Stimulated activated CD4-positive, alpha-beta T cell treated with anti-CD3 and anti-CD28 coated beads, TNF-alpha, amount 100 ng/mL, for 4 hours (primary cell): ENCODE results near the gene SRP9.
"Not testable (repeated sequence)": the region's sequence is repeated elsewhere in the genome, so short reads cannot be mapped to it uniquely, and the experiment has no call there.

Experiments
- DNase-seq, 3 experiments: peaks; one replicate each; pipeline ENCODE4 v3.0.0-alpha.2; 2020; ENCODE audit warnings: low read depth in 3 of 3

The SRP9 gene

DNA sequence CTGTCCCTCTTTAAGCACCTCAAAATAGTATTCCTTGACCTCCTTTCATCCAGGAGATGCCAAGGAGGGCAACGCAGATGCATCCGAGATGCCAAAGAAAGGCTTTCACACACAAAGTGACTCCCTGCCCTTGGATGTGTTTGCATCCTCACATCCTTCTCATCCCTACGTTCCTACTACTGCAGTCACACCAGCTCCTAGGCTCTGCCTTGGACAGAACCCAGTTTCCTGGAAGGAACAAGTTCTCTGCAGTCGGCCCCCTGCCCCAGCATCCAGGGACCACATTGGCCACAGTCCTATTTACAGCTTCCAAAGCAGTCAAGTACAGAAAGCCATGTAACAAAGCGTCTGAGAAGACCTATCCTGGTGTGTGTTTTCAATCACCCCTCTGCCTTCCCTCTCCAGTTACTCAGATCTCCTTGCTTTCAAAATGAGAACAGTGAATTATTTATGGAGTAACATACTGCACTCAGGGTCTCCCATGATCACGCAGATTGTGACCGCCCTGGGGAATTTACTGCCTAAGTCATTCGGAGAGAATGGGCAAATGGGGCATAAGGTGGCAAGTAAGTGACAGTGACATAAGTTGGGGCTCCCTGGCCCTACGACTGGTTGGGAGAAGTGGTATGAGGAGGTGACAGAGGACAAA is 21.8 kb upstream of the SRP9 start:
- no peak for DNase-seq

DNA sequence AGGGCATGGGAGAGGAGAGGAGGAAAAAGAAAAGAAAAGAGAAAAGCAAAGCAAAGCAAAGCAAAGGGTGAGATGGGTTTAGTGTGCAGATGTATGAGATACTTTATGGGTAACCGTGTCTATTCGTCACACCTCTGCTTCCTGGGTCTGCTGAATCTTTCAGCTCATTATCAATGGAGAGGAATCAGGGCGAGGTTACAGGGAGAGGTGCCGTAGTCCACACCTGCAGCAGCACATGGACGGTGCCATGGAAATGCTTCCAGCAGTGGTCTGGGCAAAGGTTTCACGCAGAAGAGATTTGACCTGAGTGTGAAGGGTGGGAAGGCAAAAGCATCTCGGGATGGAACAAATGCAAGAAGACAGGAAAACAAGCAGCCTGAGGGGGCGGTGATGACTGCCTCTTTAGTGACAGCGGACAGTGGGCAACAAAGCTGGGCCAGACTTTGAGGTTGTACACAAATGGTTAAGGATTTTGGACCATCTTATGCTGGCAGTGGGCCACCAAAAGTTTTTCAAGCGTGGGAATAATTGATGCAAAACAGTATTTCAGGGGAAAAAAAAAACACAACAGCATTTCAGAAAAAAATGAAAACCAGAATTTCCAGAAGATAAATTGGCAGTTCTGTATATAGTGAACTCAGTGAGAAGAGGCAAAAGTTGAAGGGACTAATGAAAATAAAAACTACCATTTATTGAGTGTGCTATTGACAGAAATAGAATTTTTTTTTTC is 19.5 kb upstream of the SRP9 start:
- DNase-seq = no peak

DNA sequence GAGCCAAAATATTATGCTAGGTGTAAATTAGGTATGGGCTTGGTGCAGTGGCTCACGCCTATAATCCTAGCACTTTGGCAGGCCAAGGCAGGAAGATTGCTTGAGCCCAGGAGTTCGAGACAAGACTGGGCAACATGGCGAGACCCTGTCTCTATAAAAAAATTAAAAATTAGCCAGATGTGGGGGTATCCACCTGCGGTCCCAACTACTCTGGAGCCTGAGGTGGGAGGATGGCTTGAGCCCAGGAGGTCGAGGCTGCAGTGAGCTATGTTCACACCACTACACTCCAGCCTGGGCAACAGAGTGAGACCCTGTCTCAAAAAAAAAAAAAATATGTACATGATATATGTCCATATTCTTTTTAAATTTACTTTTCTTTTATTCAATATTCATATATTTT is 17.7 kb upstream of the SRP9 start:
- DNase-seq = not testable (repeated sequence)

DNA sequence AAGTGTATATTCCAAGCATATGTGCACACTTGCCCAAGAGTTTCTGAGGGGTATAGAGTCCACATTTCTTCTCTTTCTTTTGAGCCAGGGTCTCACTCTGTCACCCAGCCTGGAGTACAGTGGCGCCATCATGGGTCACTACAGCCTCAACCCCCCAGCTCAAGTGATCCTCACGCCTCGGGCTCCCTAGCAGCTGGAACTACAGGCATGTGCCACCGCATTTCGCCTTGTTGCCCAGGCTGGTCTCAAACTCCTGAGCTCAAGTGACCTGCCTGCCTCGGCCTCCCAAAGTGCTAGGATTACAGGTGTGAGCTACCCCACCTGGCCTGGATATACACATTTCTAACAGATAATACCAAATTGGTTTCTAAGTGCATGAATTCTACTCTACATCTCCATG is 17.1 kb upstream of the SRP9 start:
- no peak for DNase-seq

DNA sequence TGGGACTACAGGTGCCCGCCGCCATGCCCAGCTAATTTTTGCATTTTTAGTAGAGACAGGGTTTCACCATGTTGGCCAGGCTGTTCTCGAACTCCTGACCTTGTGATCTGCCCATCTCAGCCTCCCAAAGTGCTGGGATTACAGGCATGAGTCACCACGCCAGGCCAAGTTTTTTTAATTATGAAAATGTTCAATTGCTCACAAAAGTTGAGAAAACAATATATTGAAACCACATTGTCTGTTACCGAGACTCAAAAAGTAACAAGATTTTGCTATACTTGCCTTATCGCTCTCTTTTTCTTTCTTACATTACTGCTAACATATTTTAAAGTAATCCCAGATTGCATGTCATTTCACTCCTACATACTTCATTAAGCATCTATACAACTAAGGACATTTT is 16.2 kb upstream of the SRP9 start:
- not testable (repeated sequence) for DNase-seq

DNA sequence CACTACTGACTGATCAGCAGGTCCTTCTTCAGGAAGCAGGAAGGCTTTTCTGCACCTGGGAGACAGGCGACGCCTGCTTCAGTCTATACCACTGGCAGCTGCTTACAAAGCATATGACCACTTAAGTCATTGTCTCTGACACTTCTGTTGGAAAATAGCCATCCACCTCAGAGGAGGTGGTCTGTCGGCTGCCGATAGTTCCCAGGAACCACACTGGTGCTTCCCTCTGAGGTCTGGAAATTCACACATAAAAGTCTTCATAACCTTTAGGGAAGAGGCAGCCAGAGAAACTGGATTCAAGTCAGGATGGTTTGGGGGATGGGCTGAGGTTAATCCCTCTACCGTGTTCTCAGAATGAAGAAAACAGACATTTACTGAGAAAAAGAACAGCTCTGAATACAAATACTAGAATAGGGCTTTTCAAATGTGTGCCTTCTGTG is 15.6 kb upstream of the SRP9 start:
- DNase-seq = no peak

DNA sequence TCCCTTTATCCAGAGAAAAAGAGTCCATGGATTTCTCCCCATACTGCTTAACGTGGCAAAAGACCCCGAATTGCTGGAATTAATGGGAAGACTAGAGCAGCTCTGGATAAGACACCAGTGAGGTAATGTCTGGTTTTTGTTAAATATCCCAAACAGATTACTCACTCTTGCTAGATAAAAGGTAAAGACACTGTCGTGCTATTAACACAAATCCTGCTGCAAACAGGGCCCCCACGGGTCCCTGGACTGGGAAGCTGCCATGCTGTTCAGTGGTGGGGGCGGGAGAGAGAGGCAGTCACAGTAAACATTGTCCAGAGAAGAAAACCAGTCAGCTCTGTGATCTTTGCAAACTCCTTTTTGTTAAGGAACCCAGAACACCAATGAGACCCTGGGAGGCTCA is 15.2 kb upstream of the SRP9 start:
- no peak for DNase-seq

DNA sequence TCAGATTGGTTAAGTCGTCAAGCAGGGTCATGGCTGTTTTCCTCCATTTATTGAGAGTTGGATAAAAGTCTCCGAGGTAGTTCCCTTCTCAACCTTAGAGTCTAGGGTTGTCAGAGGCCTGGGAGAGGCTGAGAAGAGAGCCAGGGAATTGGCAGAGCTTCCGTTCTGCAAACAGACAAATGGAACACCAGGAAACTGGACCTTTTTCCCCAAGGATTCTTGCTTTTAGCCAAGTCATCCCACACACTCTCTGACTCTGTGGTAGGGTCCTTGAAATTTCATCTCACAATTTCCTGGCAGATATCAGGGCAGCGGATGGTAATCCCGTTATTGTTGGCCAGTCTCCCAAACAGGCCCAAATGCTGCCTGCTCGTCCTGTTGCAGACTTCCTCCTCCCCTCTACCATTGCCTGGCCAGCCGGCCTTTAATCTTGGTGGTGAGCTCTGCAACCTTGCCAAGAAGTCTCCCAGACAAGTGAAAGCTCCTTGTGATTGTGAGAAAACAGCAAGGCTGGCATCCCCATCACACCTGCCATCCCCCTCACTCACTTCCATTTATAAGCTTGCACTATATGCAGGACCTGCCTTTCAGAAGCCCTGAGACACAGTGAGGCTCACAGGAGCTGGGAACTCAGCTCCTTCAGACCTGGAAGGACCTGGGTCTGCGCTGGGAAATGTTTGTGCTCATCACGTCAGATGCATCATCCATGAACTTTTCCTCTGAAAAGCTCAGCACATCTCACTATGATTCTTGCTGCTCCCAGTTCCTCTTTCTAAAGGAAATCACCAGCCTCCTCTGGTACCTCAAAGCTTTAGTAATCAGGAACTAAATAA is 13.7 kb upstream of the SRP9 start:
- DNase-seq = no peak

DNA sequence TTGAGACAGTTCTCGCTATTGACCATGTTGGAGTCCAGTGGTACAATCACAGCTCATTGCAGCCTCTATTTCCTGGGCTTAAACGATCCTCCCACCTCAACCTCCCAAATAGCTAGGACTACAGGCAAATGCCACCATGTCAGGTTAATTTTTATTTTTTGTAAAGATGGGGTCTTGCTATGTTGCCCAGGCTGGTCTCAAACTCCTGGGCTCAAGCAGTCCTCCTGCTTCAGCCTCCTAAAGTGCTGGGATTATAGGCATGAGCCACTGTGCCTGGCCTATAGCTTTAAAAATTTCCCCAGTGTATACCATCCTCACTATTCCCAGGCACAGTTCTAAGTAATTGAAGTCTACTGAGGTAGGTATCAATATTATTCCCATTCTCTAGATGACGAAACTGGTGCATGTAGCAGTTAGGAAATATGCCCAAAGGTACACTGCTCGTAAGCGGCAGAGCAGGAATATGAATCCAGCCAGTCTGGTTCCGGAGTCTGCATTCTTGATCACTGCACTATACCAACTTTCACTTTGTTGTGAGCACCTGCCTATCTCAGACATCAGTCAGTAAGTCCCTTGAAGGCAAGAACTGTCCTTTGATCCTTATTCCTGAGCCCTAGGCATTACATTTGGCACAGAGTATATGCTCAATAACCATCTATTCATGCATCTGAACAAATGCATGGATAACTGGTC is 11.5 kb upstream of the SRP9 start:
- no peak for DNase-seq

DNA sequence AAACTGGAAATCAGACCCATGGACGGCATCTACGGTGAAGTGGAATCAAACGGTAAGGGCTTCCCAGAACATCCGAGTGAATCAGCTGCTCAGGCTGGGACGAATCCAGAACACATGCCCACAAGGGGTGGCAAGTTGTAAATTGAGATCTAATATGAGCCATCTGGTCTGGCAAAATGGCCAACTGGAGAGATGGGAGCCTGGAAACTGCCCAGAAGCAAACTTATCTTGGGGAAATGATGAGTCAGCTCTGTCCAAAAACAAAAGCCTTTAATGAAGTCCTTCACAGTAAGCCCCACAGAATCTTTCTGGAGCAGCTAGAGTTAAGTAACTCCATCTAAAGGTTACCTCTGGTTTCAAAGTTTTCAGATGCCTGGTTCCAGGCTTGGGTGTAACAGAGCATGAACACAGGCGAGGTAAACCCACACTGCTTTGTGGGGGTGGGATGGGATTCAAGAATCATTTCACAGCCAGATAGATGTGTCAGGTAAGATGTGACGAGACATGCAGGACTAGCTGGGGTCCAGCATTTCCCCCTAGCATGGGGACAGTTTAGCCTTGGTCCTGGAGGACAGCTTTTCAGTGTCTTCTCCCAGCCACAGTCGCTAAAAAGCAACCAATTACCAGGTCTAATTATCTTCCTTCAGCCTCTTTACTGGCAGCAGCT is 10.5 kb upstream of the SRP9 start:
- no peak for DNase-seq

DNA sequence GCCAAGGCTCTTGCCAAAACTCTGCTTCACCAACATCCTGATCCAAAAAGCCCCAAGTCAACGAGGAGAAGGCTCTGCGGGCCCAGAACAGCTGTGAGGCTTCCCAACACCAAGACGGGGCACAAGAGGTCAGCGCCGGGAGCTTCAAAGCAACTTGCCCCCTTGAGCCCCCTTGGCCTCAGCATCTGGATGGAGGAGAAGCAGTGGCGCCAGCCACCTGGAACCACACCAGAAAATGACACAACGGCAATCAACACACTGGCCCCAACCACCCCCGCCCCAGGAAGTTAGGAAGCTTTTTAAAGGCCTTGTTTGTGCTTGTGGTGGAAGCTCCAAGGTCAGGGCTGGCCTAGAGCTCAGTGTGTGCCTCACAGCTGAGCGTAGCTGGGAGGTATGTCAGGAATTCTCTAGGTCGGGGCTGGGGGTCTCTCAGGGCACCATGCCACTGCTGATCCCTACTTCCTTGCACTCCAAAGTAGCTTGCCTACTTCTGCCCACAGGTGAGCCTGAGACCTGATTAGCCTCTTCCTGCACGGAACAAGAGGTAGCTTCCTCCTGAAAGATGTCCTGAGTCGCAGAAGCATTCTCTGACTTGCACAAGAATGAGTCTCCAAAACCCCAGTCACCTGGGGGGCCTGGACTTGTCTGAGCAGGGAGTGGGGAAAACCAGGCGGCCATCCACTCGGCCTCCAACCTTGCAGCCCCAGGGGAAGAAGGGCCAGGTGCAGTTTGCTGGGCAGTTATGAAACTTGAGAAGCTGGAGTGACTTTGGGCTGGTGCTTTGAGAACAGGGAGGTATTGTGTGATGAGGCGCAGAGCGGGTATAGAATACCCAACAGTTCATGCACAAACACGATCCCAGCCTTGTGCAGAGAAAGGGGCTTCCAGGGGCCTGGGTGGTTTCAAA is 9.7 kb upstream of the SRP9 start:
- DNase-seq = no peak

DNA sequence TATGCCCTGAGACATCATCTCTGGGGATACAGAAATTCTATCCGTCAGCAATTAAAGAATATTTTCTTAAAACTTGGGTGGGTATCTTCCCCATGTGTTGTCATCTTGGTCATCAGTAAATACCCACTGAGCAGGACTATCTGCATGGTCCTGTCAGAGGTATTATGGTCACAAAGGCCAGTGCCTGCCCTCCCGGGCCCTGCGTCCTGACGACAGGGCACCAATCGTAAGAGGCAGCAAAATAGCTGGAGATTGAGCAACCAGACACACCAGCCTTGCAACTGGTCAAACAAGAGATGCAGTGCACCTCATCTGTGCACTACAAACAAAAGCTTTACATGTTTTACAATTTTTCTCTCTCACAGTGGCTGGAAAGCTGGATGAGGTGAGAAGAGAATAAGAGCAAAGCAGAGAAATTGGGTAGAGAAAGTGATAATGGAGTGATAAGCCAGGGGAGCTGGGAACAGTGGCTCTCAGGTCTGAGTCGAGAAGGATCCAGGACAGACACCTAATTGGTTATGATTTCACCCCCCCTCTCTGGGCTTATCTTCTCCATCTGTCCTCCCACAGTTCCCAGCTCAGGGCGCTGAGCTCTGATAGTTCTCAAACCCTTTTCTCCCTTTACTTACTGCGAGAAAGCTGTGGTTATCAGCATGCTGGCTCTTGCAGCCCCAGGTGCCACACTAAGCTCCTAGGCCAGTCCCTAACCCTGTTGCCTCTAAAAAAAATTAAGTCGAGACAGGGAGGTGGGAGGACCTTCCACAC is 8.8 kb upstream of the SRP9 start:
- DNase-seq = no peak

DNA sequence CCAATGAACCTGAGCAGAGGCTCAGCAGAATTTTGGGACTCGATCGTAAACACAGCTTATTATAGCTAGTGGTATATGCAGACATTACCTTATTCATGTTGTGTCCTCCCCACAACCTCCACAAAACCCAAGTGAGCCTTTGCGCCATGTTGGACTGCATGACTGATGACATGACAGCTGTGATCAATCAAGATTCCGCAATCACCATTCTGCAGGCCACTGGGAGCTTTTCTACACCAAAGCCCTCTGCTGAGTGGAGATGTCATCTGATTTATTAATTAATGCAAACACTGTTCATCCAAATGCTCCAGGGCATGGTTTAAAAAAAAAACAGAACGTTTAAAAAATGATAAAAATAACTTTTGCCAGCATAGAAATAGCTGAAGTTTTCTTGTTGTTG is 7.9 kb upstream of the SRP9 start:
- DNase-seq = no peak

DNA sequence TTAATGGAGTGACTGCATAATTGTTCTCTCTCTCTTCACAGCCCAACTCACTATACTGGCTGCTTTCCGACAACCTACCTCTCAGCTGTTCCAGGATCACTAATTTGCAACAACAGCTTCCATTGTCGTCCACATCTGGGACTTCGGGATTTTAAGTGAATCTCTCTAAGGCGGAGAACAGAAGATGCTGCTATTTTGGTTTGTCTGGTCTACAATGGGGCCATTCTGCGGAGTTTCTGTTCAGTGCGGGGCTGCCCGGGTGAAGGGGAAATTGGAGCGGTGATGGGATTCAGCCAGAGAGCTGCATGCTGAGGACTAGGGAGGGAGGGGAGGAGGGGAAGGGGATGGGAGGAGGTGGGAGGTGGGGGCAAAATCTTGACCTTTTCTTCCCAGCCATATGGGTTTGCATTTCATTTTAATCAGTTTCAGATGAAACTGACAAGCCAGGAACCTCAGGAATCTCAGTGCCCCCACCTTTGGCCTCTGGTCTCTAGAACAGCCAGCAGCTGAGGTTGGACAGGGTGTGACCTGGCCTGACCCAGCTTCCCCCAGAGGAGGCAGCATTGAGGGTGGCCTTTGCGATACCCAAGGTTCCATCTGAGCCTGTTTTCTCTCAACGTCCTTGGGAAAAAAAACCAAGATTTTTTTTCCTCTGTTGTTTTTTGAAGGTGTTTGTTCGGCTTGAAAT is 6.9 kb upstream of the SRP9 start:
- no peak for DNase-seq

DNA sequence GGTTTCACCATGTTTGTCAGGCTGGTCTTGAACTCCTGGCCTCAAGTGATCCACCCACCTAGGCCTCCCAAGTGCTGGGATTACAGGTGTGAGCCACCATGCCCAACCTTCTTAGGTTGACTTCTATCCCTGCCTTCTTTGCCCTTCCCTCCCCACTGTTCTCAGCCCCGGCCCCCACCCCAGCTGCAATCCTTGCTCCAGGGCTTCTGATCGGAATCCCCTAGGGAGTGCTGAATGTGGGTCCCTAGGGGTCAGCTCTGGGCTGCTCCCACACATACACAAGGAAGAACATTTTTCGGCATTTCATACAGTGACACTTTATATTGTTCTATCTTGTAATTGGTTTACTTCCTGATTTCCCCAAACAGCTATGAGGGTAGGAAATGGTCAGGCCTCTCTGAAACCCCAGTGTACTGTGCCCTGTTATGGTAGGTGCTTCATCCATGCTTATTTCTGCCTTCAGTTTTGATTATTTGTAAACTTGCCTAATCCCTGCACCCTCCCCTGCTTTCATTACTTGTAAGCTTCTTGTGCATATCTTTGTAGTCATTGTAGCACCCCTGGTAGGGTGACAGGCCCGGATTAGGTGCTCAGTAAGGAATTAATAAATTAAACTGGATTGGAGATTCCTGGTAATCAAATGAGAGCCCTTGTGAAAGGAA is 5.8 kb upstream of the SRP9 start:
- no peak for DNase-seq

DNA sequence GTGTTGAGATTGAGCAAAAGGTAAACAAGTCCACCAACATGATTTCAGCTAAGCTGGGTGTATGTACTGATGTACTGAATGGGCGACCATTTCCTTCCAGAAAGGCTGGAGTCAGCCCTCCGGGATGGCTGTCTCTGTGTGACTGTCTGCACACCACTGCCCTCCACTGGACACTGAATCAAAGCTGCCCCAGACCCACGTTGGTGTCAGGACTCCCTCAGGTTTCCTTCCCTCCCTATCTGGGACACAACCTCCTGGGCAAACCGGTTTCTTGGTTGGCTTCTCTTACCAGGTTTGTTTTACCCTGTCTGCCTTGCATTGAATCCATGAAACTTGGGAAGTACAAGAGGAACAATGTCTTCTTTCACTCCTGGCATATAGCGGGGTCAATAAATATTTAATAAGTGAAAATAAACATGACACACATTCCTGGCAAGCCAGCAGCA is 5.3 kb upstream of the SRP9 start:
- DNase-seq = no peak

DNA sequence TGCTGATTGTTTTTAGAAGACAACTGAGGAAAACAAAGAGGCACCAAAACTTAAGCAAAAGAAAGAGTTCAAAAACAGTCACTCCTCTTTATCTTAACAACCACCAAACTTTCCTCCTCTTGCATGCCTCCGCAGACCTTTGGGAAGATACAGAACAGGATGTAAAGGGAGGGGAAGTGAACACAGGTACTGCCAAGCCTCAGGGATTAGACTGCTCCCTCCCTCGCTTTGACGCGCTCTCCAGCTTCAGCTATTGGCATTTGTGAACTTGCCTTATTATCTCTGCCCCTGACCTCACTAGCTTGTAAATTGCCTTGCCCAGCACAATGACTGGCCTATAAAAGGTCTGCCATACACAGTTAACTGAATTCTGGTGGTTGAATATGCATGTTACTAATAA is 4.8 kb upstream of the SRP9 start:
- no peak for DNase-seq

DNA sequence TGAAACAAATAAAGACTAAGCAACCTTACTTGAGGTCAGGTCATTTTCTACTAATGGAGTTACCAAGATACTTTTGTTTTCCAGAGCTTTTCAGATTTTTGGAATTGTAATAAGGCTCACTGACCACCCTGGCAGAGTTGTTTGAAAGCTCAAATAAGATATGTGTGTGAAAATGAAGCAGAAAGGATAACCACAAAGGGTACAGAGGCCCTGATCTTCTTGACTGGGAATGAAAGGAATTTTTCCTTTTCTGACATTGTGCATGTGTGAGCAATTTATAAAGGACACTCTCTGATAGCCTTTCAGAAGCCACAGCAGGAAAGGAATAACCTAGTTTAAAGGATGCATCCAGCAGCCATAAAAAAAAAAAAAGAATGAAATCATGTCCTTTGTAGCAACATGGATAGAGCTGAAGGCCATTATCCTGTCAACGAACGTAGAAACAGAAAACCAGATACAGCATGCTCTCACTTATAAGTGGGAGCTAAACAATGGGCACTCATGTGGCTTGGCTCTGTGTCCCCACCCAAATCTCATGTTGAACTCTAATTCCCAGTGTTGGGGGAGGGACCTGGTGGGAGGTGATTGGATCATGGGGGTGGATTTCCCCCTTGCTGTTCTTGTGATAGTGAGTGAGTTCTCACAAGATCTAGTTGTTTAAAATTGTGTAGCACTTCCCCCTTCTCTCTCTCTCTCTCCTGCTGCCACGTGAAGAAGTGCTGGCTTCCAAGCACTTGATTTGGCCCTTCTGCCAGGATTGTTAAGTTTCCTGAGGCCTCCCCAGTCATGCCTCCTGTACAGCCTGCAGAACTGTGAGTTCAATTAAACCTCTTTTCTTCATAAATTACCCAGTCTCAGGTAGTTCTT is 3.1 kb upstream of the SRP9 start:
- DNase-seq = no peak
